ENCODE measurements around the gene PTH1R.

Gene PTH1R

DNA sequence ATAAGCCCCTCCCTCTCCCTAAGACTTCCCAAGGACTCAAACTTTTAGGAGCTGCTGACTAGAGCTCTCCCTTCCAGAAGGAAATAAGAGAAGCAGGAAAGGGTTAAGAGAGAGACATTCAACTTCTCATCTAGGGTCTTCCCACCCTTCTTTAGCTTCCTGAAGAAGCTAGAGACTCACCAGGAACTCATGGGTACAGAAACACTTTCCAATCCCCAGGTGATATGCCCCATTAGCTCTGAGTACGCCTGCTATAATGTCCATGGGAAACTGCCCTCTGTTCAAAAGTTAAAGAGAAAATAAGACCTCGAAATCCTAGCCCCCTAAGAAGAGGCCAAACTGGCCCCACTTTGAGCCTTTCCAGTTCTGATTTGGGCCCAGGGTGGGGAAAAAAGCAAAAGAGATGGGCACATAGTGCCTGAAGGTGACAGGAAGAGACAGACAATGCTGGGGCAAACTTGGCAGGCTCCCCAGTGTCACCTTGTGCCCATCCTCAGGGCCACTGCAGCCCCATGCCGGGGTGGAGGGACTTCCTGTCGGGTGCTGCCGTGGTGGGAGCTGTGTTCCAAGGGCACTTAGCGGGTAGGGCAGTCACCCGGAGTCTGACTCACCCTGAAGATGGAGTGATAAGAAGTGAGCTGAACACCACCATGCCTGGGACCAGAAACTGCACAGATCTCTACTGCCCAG, 69.5 kb downstream of the PTH1R start:
- DNase-seq (ENCODE audit: low read depth): no peak

GRCh38 chr3:46947546-46947901, 70.0 kb downstream of the PTH1R start:
- DNase-seq (ENCODE audit: low read depth): no peak

DNA sequence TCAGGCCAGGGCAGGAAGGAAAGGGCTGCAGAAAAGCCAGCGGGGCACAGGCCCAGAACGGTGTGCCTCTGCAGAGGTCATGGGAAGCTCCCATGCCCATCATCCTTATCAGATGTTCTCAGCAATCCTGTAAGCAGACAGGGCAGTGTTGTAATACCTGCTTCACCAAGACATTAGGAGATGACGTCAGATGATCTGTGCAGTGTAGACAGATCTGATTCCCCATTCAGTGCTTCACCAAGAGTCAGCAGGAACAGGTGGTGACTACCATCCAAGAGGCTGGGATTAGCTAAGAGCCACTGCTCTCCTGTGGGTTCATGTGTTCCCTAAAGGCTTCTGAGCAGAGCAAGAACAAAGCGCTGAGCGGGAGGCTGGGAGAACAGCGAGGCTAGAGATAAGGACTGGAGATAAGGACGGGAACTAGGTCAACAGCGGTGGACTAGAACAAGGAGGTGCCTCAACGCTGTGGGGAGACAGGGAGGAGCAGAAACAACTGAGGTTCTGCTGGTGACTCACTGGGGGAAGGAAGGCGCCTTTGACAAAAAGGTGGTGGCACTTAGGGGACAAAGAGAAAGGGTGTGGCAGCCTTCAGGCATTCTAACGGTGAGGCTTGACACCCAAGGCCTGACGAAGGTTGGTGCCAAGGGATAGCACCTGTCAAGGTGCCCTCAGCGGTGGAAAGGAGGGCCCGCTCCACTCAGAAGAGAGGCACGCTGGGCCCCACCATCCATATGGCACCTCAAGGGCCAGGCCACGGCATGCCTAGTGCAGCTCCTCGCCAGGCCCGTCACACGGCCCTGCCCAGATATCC, 70.7 kb downstream of the PTH1R start:
- DNase-seq (ENCODE audit: low read depth): no peak

GRCh38 chr3:46948830-46949671, 71.5 kb downstream of the PTH1R start:
- DNase-seq (ENCODE audit: low read depth): no peak

- no peak for DNase-seq (ENCODE audit: low read depth)
These were observed 72.7 kb downstream of the PTH1R start for GRCh38 chr3:46950177-46950576.

GRCh38 chr3:46950650-46951241, 73.2 kb downstream of the PTH1R start:
- no peak for DNase-seq (ENCODE audit: low read depth)

GRCh38 chr3:46952813-46953212, 75.3 kb downstream of the PTH1R start:
- no peak for DNase-seq (ENCODE audit: low read depth)

All from stimulated activated CD8-positive, alpha-beta memory T cell treated with anti-CD3 and anti-CD28 coated beads, Interleukin-15, amount 100 ng/mL, for 24 hours (primary cell).